Sciatic nerve (tissue), 2 donors: Measurements from ENCODE around the gene UVRAG. TPM values are rescaled to one million over a fixed set of nuclear protein-coding genes. Genes with fewer than 3 reads are reported as not detected.
A peak's percentile ranks its signal among the peaks of the same experiment; 100 is the strongest.

Experiments used
- ATAC-seq: fragments of 200-7000 bp; cut with Tn5 transposase; one replicate; pipeline ENCODE4 v1.9.1; 2020; ENCODE audit warnings: mild to moderate bottlenecking, moderate library complexity
- DNase-seq: peaks from one replicate; pipeline ENCODE4 v3.0.0-alpha.2; 2020; ENCODE audit warnings: low spot score
- intact Hi-C: fragments of 100-400 bp; cut with DNase I; formaldehyde crosslinking; loops from one replicate; pipeline ENCODE4 v1.14.2; 2022
- total RNA-seq: library from RNA; stranded (reverse); fragmentation: NEBNext Ultra II Directional; extraction: Animal tissue kit (Norgen Biotek cat#: 25700); gene quantifications from one replicate; pipeline ENCODE4 v1.2.1, GENCODE V29; 2021
- donor health status: DM: no; HTN: no; CAD: no.
- donor health status: DM: no; HTN: no; CAD: no.

The UVRAG gene
- total RNA-seq, 1 donor from 2014 or later: 39.2 TPM

DNA sequence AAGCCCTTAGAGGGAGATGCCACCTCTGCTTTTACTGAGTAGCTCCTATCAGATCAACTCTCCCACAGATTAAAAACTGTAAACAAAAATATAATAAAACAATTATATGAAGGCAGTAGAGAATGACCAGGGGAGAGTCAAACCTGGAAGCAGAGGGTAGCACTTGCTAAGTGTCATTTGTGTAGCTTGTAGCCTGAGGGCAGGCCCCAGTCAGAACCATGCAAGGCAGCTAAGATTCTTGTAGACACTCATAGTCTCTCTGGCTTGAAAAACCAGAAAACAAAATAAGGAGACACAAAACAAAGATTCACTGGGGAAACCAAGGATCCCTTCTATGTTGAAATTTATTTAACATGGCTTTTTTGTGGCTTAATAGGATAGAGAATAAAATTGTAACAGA, 280.9 kb downstream of the UVRAG start:
- intact Hi-C loops: no loop called here
- DNase-seq (no peak), ATAC-seq (no peak)

DNA sequence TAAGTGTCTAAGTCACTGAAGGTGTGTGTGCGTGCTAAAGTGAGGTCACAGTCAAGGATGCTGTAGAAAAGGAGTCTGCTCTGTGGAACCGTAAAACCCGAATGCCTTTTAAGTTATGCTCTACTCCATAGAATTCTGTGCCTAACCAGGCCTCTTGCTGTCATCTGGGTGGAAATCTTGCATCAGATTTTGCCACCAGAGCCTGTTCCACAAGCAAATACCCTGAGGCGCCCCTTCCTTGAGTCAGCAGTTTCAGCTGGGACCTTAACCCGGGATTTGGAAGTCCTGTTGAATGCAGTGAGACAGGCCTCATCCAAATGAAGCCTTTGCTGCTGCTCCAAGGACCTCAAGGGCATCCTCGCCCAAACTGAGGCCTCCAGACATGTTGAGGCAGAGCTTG, 281.5 kb downstream of the UVRAG start:
- ATAC-seq (no peak), DNase-seq (no peak)
- intact Hi-C loops: no loop called here

GRCh38 chr11:76102802-76103201, 287.8 kb downstream of the UVRAG start:
- intact Hi-C loops: no loop called here
- ATAC-seq (no peak), DNase-seq (no peak)

DNA sequence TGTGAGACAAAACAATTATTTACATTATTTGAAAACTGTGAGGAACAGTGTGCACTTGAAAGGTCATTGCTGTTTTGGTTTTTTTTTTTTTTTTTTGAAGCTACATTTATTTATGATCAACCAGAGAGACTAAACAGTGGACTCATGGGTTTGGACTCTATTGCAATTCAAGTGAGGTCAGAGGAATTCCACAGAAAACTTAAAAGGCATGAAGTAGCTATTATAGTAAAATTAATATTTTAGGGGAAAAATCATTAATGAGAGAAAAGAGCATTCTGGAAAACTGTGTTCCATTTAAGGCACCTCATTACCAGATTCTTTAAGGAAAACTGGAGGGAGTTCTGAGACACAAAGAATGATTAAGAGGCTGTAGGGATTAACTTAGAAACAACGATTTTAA, 288.4 kb downstream of the UVRAG start:
- no peak for DNase-seq
- intact Hi-C loops: no loop called here
- no peak for ATAC-seq

- no peak for ATAC-seq
Measured at GRCh38 chr11:76104285-76104684, 289.3 kb downstream of the UVRAG start.

DNA sequence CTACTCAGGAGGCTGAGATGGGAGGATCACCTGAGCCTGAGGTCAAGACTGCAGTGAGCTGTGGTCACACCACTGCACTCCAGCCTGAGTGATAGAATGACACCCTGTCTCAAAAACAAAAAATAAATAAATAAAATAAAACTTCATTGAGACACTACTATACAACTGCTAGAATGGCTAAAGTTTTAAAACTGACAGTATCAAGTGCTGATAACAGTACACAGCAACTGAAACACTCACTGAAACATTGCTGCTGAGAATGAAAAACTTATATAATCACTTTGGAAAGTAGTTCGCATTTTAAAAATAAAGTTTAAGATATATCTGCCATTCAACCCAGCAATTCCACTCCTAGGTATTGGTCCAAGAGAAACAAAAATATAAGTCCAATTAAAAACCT, 290.6 kb downstream of the UVRAG start:
- intact Hi-C loops: no loop called here
- ATAC-seq (no peak), DNase-seq (no peak)

More at GRCh38 chr11:76104285-76104684, 289.3 kb downstream of the UVRAG start:
- no peak for DNase-seq
- intact Hi-C loops: no loop called here

DNA sequence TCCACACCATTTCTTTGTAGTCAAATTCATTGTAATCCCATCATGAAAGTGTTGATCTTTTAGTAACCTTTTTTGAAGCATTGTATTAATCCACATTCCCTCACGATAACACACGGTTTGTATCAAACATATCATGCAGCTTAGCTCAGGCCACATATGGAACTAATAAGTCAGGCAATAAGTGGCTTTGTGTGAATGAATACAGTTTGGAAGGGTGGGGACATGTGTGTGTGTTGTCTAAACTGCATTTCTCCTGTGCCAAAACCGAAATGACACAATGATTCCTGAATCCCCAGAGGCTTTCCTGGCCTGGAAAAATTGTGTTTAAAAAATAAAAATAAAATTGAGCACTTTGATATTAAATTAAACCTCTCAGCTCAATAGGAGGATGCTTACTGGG, 293.0 kb downstream of the UVRAG start:
- ATAC-seq (no peak), DNase-seq (no peak)
- intact Hi-C loops: no loop called here

- DNase-seq (no peak), ATAC-seq (no peak)
- intact Hi-C loops: no loop called here
Measured at GRCh38 chr11:76114238-76114637, 299.2 kb downstream of the UVRAG start.

DNA sequence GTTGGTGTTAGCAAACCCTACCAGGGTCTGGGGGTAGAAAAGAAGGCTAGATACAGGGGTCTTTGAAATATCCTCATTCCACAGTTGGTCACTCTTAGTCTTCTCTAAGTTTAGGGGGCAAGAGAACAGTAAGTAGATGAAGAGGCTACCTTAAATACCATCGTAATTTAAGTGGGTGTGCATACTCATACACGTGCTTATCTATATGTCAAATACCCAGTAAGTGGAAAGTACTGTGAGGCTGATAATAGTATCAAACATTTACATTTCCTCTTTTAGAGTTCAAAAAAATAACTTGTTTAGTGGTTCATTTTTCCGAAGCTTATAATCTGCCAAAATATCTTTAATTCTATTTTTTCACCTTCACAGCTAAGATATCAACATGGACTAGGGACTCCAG, 300.5 kb downstream of the UVRAG start:
- intact Hi-C loops: no loop called here
- DNase-seq (no peak), ATAC-seq (no peak)

GRCh38 chr11:76119032-76119431, 304.0 kb downstream of the UVRAG start:
- DNase-seq (no peak), ATAC-seq (no peak)
- intact Hi-C loops: no loop called here

DNA sequence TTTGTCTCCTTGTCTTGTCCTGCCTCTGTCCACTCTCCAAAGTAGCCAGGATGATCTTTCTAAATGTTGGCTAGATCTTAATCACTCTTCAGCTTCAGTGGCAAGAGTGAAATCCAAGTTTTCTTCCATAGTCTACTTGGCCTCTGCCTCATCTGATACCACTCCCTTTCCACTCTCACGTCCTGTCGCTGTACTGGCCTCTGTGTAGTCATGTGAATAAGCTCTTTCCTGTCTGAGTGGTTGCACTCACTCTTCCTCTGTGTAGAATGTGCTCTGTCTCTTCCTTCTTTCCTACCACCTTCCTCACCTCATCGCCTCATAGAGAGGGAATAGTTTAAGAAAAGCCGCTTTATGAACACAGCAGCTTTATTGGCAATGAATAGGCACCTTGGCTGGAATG, 304.8 kb downstream of the UVRAG start:
- DNase-seq: no peak
- peak; percentile 59 for ATAC-seq
- intact Hi-C loops: no loop called here

DNA sequence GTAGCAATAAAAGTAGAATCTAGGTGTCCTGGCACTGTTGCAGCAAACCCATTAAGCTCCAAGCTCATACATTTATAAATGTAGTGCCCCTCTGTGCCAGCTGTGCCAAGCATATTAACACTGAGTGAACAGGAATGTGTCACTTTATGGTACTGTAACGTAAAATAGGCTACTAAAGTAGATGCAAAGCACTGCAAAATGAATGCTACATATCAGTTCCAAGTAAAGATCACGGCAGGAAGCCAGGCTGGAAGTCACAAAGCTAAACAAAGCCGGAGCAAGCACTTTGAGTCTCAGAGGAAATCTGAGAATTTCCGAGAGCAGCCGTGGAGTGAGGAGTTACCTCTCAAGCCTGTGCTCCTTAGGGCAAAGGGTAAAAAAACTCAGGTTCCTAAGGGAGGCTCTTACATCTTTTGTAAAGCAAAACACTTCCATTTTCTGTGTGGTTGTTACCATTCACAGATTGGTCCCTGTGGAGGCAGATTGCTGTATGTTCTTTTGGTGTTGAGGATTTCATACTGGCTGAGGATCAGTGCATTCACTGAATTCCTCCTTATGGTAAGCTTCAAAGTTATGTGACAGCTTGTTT, 305.6 kb downstream of the UVRAG start:
- peak; percentile 56 for ATAC-seq
- no peak for DNase-seq
- intact Hi-C loops: no loop called here

DNA sequence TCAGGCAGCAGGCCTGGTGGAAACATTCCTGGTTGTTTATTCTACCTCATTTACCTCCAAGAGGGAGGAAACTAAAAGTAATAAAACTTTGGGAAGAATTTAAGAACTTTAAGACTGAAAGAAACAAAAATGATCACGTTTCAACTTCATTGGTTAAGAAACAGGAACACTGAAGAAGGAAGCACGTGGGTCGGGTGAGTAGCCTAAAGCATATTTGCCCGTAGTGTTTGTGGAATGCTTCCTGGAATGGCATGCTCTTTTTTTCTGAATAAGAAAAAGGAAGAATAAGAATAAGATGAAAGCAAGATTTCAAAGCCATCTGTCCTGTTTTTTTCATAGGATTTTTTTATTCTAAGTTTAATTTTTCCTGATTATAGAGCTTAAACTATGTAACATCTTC, 308.2 kb downstream of the UVRAG start:
- ATAC-seq (no peak), DNase-seq (no peak)
- intact Hi-C loops: no loop called here

GRCh38 chr11:76124905-76125770, 310.1 kb downstream of the UVRAG start:
- intact Hi-C loops: no loop called here
- no peak for DNase-seq
- ATAC-seq: no peak

- ATAC-seq (no peak), DNase-seq (no peak)
- intact Hi-C loops: no loop called here
Measured at GRCh38 chr11:76129729-76130128, 314.7 kb downstream of the UVRAG start.

DNA sequence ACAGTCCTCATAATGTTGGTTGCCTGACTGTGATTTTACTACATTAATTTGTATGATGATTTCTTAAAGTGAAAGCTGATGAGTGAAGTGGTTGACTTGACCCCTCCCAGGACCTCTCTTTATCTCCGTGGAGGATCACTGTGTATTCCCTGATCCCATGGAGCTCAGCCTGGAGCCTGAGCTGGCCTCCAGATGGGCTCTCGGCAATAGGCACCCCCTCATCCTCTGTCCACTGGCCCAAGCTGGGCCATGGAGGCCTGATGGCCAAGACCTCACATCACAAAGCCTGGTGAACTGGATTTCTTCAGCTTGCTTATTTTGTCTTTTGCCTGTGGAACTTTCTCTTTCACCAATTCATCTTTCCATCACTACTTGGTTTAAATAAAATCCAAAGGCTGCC, 316.1 kb downstream of the UVRAG start:
- ATAC-seq: peak; percentile 72
- intact Hi-C loops: no loop called here
- DNase-seq: no peak

- intact Hi-C loops: no loop called here
- DNase-seq (no peak), ATAC-seq (peak; percentile 52)
Measured at GRCh38 chr11:76131671-76132631, 316.9 kb downstream of the UVRAG start.

DNA sequence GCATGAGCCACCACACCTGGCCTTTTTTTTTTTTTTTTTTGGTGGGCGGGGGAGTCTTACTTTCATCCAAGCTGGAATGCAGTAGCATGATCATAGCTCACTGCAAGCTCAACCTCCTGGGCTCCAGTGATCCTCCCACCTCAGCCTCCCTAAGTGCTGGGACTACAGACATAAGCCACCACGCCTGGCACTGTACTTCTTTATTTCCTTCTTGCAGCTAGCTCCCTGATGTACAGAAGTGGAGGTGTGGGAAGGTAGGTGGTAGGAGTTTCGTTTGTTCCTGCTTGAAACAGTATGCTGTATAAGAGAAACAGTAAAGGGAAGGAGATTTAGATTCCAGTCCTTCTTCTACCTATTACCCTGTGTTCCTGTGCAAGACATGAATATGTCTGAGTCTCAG, 319.2 kb downstream of the UVRAG start:
- intact Hi-C loops: no loop called here
- DNase-seq: no peak
- ATAC-seq: no peak

DNA sequence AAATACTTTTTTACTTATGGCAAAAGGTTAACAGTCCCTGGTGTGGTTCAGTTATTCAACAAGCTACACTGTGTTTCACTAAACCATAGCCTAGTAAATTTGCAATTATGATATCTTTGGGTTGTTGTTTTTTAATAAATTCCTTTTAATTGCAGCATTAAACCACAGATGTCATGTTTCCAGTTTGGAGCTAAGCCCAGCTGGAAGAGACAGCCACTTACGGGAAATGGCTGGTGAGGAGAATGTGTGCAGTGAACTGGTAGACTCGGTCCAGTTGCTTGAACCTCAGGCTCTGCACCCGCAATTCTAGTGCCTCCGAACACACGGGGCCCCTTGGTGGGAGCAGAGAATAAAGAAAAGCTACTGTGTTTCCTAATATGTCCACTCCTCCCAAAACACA, 320.5 kb downstream of the UVRAG start:
- DNase-seq (no peak), ATAC-seq (no peak)
- intact Hi-C loops: no loop called here

DNA sequence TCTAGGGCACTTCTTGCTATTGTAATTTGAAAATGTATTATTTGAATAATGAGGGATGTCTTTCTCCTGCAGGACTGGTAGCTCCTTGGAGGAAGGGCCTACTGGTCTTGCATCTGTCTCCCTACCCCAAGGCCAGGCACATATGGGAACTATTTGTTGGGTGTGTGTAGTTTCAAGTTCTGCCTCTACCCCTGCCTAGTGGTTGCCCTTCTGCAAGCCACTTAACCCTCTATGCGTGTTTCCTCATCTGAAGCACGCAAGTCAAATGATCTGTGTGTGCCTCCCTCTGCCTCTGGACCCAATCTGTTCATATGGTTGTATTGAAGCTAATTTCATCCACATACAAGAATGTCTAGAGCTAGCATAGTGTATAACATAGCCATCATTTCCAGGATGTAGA, 324.3 kb downstream of the UVRAG start:
- intact Hi-C loops: no loop called here
- ATAC-seq: no peak
- DNase-seq: no peak
